ENCODE data around the gene ABCA1. TPM values are rescaled to one million over a fixed set of nuclear protein-coding genes. Genes with fewer than 3 reads are reported as not detected.
A peak's percentile ranks its signal among the peaks of the same experiment; 100 is the strongest.

Gene ABCA1
- total and polyA plus RNA-seq, 2 donors (not counting 1 experiment from before 2014, with no cell fraction given): 11.5 to 60.4 TPM

DNA sequence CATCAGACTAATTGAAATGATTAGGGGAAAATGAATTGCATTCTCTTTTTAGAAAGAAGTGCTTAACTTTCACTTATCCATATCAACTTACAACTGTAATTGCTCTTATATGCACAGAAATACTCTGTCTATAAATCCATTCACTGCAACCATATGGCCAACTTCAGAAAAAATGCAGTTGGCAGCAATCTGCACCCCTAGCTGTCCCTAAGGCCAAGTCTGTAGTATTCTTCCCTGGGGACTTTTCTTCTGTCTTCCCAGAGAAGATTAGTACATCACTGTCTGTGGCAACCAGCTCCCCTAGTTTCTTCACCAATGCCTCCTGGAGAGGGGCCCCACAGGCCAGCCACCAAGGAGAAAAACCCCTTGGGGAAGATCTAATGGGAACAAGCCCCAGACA lies 45.4 kb downstream of the ABCA1 start:
- no peak overlapping the region for H3K9ac ChIP-seq (ENCODE audit: insufficient read depth, low read length)
- H3K9me3 ChIP-seq (ENCODE audit: control insufficient read depth, insufficient read depth, low read depth, low read length): no peaks in the 10 kb centered on the region
- H3K27me3 ChIP-seq (ENCODE audit: control insufficient read depth, insufficient read depth, low read length): no peaks in the 10 kb centered on the region
- peaks cover 2% of the 10 kb centered on the region for H3K36me3 ChIP-seq (ENCODE audit: control insufficient read depth, insufficient read depth, low read length)
- no peak overlapping the region for H3K4me2 ChIP-seq (ENCODE audit: extremely low read depth, insufficient read depth, low read length)
- no peaks in the 10 kb centered on the region for H4K20me1 ChIP-seq (ENCODE audit: control insufficient read depth, extremely low read depth, insufficient read depth, low read length)
- H3K4me1 ChIP-seq (ENCODE audit: control insufficient read depth, extremely low read depth, insufficient read depth, low read length): peaks cover 4% of the 10 kb centered on the region
- H3K27ac ChIP-seq (ENCODE audit: insufficient read depth, low read length): no peak overlapping the region
- H3K4me3 ChIP-seq (replicated peaks in 1 of 4; ENCODE audit: control extremely low read depth in 1 of 4, insufficient read depth in 1 of 4, low read depth in 3 of 4, low read length in 4 of 4): no peak overlapping the region
- no peak overlapping the region for H2AFZ ChIP-seq (ENCODE audit: low read length)
- no peak for TF ChIP-seq EZH2 (IDR thresholded peaks at IDR 0.05; ENCODE audit: low read length, missing control alignments)
- TF ChIP-seq, protein P1, sequence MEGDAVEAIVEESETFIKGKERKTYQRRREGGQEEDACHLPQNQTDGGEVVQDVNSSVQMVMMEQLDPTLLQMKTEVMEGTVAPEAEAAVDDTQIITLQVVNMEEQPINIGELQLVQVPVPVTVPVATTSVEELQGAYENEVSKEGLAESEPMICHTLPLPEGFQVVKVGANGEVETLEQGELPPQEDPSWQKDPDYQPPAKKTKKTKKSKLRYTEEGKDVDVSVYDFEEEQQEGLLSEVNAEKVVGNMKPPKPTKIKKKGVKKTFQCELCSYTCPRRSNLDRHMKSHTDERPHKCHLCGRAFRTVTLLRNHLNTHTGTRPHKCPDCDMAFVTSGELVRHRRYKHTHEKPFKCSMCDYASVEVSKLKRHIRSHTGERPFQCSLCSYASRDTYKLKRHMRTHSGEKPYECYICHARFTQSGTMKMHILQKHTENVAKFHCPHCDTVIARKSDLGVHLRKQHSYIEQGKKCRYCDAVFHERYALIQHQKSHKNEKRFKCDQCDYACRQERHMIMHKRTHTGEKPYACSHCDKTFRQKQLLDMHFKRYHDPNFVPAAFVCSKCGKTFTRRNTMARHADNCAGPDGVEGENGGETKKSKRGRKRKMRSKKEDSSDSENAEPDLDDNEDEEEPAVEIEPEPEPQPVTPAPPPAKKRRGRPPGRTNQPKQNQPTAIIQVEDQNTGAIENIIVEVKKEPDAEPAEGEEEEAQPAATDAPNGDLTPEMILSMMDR (conservative IDR thresholded peaks at IDR 0.05 in 1 of 2, IDR thresholded peaks at IDR 0.05 in 1 of 2; ENCODE audit: low read depth in 1 of 2, low read length in 2 of 2): no peak
- H3K79me2 ChIP-seq (ENCODE audit: control insufficient read depth, insufficient read depth, low read length): no peaks in the 10 kb centered on the region
- DNase-seq (ENCODE audit: low read depth in 2 of 2): no peak

DNA sequence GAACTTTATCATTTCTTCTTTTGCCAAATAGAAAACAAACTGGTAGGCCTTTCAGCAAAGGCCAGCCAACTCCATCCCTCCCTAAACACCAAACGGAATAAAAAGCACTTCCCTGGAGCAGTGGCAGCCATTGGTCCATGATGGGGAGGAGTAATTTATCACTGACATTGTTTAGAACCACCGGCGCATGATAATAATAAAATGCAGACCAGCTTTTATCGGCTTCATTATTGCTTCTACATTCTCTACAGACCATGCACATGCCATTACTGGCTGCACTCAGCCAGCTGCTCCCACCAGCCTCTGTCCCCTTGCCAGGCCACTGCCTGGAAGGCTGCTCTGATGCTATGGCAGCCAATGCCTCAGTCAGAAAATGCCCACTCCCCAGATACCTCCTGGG lies 45.9 kb downstream of the ABCA1 start:
- Histone ChIP-seq H3K4me3 (replicated peaks in 1 of 4; ENCODE audit: control extremely low read depth in 1 of 4, insufficient read depth in 1 of 4, low read depth in 3 of 4, low read length in 4 of 4) (no peak overlapping the region), H3K27ac (ENCODE audit: insufficient read depth, low read length) (no peak overlapping the region), H3K4me2 (ENCODE audit: extremely low read depth, insufficient read depth, low read length) (no peak overlapping the region), H3K4me1 (ENCODE audit: control insufficient read depth, extremely low read depth, insufficient read depth, low read length) (peaks cover 4% of the 10 kb centered on the region), H3K9me3 (ENCODE audit: control insufficient read depth, insufficient read depth, low read depth, low read length) (no peaks in the 10 kb centered on the region), H3K9ac (ENCODE audit: insufficient read depth, low read length) (no peak overlapping the region), H4K20me1 (ENCODE audit: control insufficient read depth, extremely low read depth, insufficient read depth, low read length) (no peaks in the 10 kb centered on the region), H2AFZ (ENCODE audit: low read length) (no peak overlapping the region), H3K27me3 (ENCODE audit: control insufficient read depth, insufficient read depth, low read length) (no peaks in the 10 kb centered on the region), H3K36me3 (ENCODE audit: control insufficient read depth, insufficient read depth, low read length) (peaks cover 2% of the 10 kb centered on the region), H3K79me2 (ENCODE audit: control insufficient read depth, insufficient read depth, low read length) (no peaks in the 10 kb centered on the region)
- no peak for DNase-seq (ENCODE audit: low read depth in 2 of 2)
- TF ChIP-seq, protein P1 (conservative IDR thresholded peaks at IDR 0.05 in 1 of 2, IDR thresholded peaks at IDR 0.05 in 1 of 2; ENCODE audit: low read depth in 1 of 2, low read length in 2 of 2): no peak
- TF ChIP-seq EZH2 (IDR thresholded peaks at IDR 0.05; ENCODE audit: low read length, missing control alignments): no peak

DNA sequence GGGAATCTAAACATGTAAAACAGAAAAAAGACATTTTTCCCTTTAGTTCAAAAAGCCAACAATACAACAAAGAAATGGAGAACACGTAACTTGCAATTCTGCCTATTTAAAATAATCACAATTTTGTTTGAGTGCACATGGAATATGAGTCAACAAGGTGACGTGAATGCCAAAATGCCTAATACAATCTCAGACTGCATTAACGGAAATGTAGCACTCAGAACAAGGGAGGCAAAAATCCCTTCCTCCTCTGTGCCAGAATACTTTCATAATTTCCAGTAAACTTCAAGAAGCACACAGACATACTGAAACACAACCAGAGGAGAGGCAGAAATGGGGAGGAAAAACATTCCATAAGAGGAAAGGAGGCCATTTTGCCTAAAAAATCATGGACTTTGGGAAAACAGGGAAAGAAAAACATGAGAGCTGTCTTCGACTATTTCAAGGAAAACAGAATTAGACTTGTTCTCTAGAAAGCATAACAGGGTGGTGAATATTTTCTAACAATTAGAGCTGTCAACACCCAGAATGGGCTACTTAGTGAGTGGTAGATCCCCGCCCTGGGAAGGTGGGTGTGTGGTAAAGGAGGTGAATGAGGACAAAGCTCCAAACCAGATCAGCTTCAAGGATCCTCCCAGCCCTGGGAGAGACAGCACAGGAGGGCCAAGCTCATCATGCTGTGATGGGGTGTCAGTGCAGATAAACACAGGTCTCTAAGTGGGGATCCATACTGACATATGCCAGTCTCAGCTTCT lies 48.2 kb downstream of the ABCA1 start:
- H3K27me3 ChIP-seq (ENCODE audit: control insufficient read depth, insufficient read depth, low read length): no peaks in the 10 kb centered on the region
- no peaks in the 10 kb centered on the region for H3K79me2 ChIP-seq (ENCODE audit: control insufficient read depth, insufficient read depth, low read length)
- H4K20me1 ChIP-seq (ENCODE audit: control insufficient read depth, extremely low read depth, insufficient read depth, low read length): no peaks in the 10 kb centered on the region
- peak overlapping the region; percentile 45 for H2AFZ ChIP-seq (ENCODE audit: low read length)
- peak overlapping the region; percentile 69 for H3K27ac ChIP-seq (ENCODE audit: insufficient read depth, low read length)
- no peaks in the 10 kb centered on the region for H3K36me3 ChIP-seq (ENCODE audit: control insufficient read depth, insufficient read depth, low read length)
- DNase-seq (ENCODE audit: low read depth in 2 of 2): peak; percentile 72 to 86
- no peak overlapping the region for H3K9ac ChIP-seq (ENCODE audit: insufficient read depth, low read length)
- TF ChIP-seq, protein P1 (conservative IDR thresholded peaks at IDR 0.05 in 1 of 2, IDR thresholded peaks at IDR 0.05 in 1 of 2; ENCODE audit: low read depth in 1 of 2, low read length in 2 of 2): no peak
- no peak for TF ChIP-seq EZH2 (IDR thresholded peaks at IDR 0.05; ENCODE audit: low read length, missing control alignments)
- no peaks in the 10 kb centered on the region for H3K9me3 ChIP-seq (ENCODE audit: control insufficient read depth, insufficient read depth, low read depth, low read length)
- no peak overlapping the region for H3K4me3 ChIP-seq (replicated peaks in 1 of 4; ENCODE audit: control extremely low read depth in 1 of 4, insufficient read depth in 1 of 4, low read depth in 3 of 4, low read length in 4 of 4)
- peak overlapping the region; percentile 50 for H3K4me2 ChIP-seq (ENCODE audit: extremely low read depth, insufficient read depth, low read length)
- peaks cover 4% of the 10 kb centered on the region for H3K4me1 ChIP-seq (ENCODE audit: control insufficient read depth, extremely low read depth, insufficient read depth, low read length)

Data from fibroblast of lung (primary cell).